OCI-LY7 (cell line): ENCODE results near the gene CBX8. TPM values are rescaled to one million over a fixed set of nuclear protein-coding genes. Genes with fewer than 3 reads are reported as not detected.

Experiments used
- BruUV-seq: library from RNA; stranded (reverse); fragments of 400-500 nt; replicated peaks from 2 replicates; lab custom pipeline; 2021; lab: Mats Ljungman, UMichigan
- CTCF ChIA-PET: fragments of 300-600 bp; sonication (Branson Sonifier 250); formaldehyde crosslinking; loops from one replicate; lab custom pipeline; 2022; ENCODE audit warnings: antibody characterized with exemption; ENCODE audit not compliant: unreplicated experiment; lab: Charles Lee
- POLR2A ChIA-PET: fragments of 300-600 bp; sonication (Branson Sonifier 250); formaldehyde crosslinking; loops from one replicate; lab custom pipeline; 2022; ENCODE audit warnings: antibody characterized with exemption; lab: Charles Lee
- DNase-seq: peaks from one replicate; pipeline ENCODE4 v3.0.0-alpha.2; 2015; ENCODE audit warnings: low spot score
- H2AFZ ChIP-seq: fragments of 200-600 bp; sonication (generic), shearing (Covaris generic); 2 replicates; pipeline ENCODE4 v1.6.1; 2014; ENCODE audit warnings: mild to moderate bottlenecking, antibody characterized with exemption, low read length, moderate library complexity
- H3K27ac ChIP-seq: fragments of 200-600 bp; sonication (generic); 2 replicates; pipeline ENCODE4 v1.5.1; 2014; ENCODE audit warnings: mixed run types, low read depth, mild to moderate bottlenecking, moderate library complexity, low read length, inconsistent platforms; ENCODE audit not compliant: poor library complexity, severe bottlenecking
- H3K36me3 ChIP-seq: fragments of 200-600 bp; sonication (generic); 2 replicates; pipeline ENCODE4 v1.6.1; 2014; ENCODE audit warnings: mild to moderate bottlenecking, antibody characterized with exemption, low read length, moderate library complexity, mixed read lengths; ENCODE audit not compliant: insufficient read depth
- H3K4me1 ChIP-seq: fragments of 200-600 bp; sonication (generic); 2 replicates; pipeline ENCODE4 v1.5.1; 2014; ENCODE audit warnings: mild to moderate bottlenecking, low read length; ENCODE audit not compliant: insufficient read depth, poor library complexity, severe bottlenecking
- H3K4me2 ChIP-seq: fragments of 200-600 bp; sonication (generic); 2 replicates; pipeline ENCODE4 v1.6.1; 2014; ENCODE audit warnings: mild to moderate bottlenecking, low read length
- H3K4me3 ChIP-seq: fragments of 200-600 bp; sonication (generic); 2 replicates; pipeline ENCODE4 v1.5.1; 2014; ENCODE audit warnings: mild to moderate bottlenecking, low read depth, low read length; ENCODE audit not compliant: poor library complexity, severe bottlenecking
- H3K79me2 ChIP-seq: fragments of 200-600 bp; sonication (generic); 2 replicates; pipeline ENCODE4 v1.6.1; 2016; ENCODE audit warnings: low read depth, mild to moderate bottlenecking, low read length, moderate library complexity, mixed read lengths; ENCODE audit not compliant: insufficient read depth
- H3K9me2 ChIP-seq: fragments of 200-600 bp; sonication (generic); 2 replicates; pipeline ENCODE4 v1.6.1; 2016; ENCODE audit warnings: mild to moderate bottlenecking, low read length, mixed read lengths; ENCODE audit not compliant: insufficient read depth
- H3K9me3 ChIP-seq: fragments of 200-600 bp; sonication (generic); 2 replicates; pipeline ENCODE4 v1.6.1; 2014; ENCODE audit warnings: mild to moderate bottlenecking, mixed run types, low read length, mixed read lengths
- H4K20me1 ChIP-seq: fragments of 200-600 bp; sonication (generic); 2 replicates; pipeline ENCODE4 v1.6.1; 2014; ENCODE audit warnings: mild to moderate bottlenecking, antibody characterized with exemption, low read length, moderate library complexity, mixed read lengths; ENCODE audit not compliant: insufficient read depth
- CTCF ChIP-seq: fragments of 200-600 bp; sonication (generic); conservative IDR thresholded peaks from 2 replicates; pipeline ENCODE4 v1.5.1; 2014; ENCODE audit warnings: mild to moderate bottlenecking, antibody characterized with exemption, low read length, moderate library complexity, mixed read lengths
- EZH2phosphoT487 ChIP-seq: fragments of 200-600 bp; sonication (generic); IDR thresholded peaks from 2 replicates; pipeline ENCODE4 v1.6.1; 2018; ENCODE audit warnings: low read depth, borderline replicate concordance, mild to moderate bottlenecking, mixed run types, antibody characterized with exemption, low read length, moderate library complexity, mixed read lengths
- intact Hi-C: fragments of 100-400 bp; cut with micrococcal nuclease; formaldehyde crosslinking; loops from one replicate; pipeline ENCODE4 v1.10.0; 2022; ENCODE audit not compliant: unreplicated experiment
- total RNA-seq, 2 experiments: library from RNA; depleted of rRNA in 1 of 2; stranded (reverse); fragments of >200 nt in 1 of 2; shearing (Covaris generic) in 1 of 2; gene quantifications; 2 replicates each; pipeline ENCODE4 v1.2.3, GENCODE V29; 2014 to 2022

CBX8 gene
- total RNA-seq, 2 experiments from 2014 or later = 7.5 to 16.3 TPM

- no peaks in the 10 kb centered on the region for H3K9me2 ChIP-seq
- H3K4me3 ChIP-seq = peak overlapping the region; percentile 84
- H3K4me1 ChIP-seq = peaks cover 24% of the 10 kb centered on the region
- H3K36me3 ChIP-seq = peaks cover 51% of the 10 kb centered on the region
- POLR2A ChIA-PET = interaction anchor here (0.6 to 2.3 kb wide), 3 partner anchors 20 to 185 kb away, joined by 4 to 20 read pairs (median 5); no protein-coding TSS in a partner anchor
- H4K20me1 ChIP-seq = peaks cover 13% of the 10 kb centered on the region
- H3K4me2 ChIP-seq = peak overlapping the region; percentile 91
- H3K27ac ChIP-seq = peak overlapping the region; percentile 91
- no peak overlapping the region for H2AFZ ChIP-seq
- CTCF ChIA-PET = interaction anchor here (0.6 to 2.3 kb wide), 4 partner anchors 20 to 823 kb away, joined by 8 to 14 read pairs (median 8); no protein-coding TSS in a partner anchor
- TF ChIP-seq EZH2phosphoT487 = no peak
- 0 out of 2 replicates have a peak, but pooled peaks have one; percentile 27 for TF ChIP-seq CTCF
- TSS peak; percentile 51 for BruUV-seq
- DNase-seq = peak; percentile 72
- intact Hi-C loops = loop anchor here (1.0 to 5.0 kb wide), 2 partner anchors 41 to 154 kb away; partner anchors contain the start of gene CBX8
- no peaks in the 10 kb centered on the region for H3K9me3 ChIP-seq
- peaks cover 35% of the 10 kb centered on the region for H3K79me2 ChIP-seq
Measured at GRCh38 chr17:79837888-79838521, 41.1 kb upstream of the CBX8 start.

GRCh38 chr17:79836972-79837887 is 40.4 kb upstream of the CBX8 start:
- BruUV-seq = no TSS peak
- H4K20me1 ChIP-seq = peaks cover 13% of the 10 kb centered on the region; the same call in 1 of the 2 replicates

More at GRCh38 chr17:79836972-79837887, 40.4 kb upstream of the CBX8 start:
- Histone ChIP-seq H3K79me2 (peaks cover 37% of the 10 kb centered on the region), H3K36me3 (peaks cover 59% of the 10 kb centered on the region), H3K4me2 (peak overlapping the region; percentile 91), H3K4me3 (peak overlapping the region; percentile 84), H3K9me2 (no peaks in the 10 kb centered on the region), H3K9me3 (no peaks in the 10 kb centered on the region), H3K4me1 (peaks cover 25% of the 10 kb centered on the region), H2AFZ (no peak overlapping the region), H3K27ac (peak overlapping the region; percentile 91)
- intact Hi-C loops = loop anchor here (1.0 to 5.0 kb wide), 2 partner anchors 40 to 155 kb away; partner anchors contain the start of gene CBX8
- ChIA-PET POLR2A (interaction anchor here (0.6 to 2.3 kb wide), 6 partner anchors 9 to 185 kb away, joined by 3 to 20 read pairs (median 4); partner anchors contain the start of gene CBX8), CTCF (interaction anchor here (0.5 to 2.3 kb wide), 7 partner anchors 13 to 824 kb away, joined by 3 to 14 read pairs (median 8); no protein-coding TSS in a partner anchor)
- TF ChIP-seq CTCF = 0 out of 2 replicates have a peak, but pooled peaks have one; percentile 32
- no peak for TF ChIP-seq EZH2phosphoT487
- DNase-seq = peak; percentile 97
